ENCODE data around the gene BRME1. TPM values are rescaled to one million over a fixed set of nuclear protein-coding genes. Genes with fewer than 3 reads are reported as not detected.
A peak's percentile ranks its signal among the peaks of the same experiment; 100 is the strongest.

Gene BRME1
- polyA plus RNA-seq, 1 donor from 2014 or later = 6.2 TPM

DNA sequence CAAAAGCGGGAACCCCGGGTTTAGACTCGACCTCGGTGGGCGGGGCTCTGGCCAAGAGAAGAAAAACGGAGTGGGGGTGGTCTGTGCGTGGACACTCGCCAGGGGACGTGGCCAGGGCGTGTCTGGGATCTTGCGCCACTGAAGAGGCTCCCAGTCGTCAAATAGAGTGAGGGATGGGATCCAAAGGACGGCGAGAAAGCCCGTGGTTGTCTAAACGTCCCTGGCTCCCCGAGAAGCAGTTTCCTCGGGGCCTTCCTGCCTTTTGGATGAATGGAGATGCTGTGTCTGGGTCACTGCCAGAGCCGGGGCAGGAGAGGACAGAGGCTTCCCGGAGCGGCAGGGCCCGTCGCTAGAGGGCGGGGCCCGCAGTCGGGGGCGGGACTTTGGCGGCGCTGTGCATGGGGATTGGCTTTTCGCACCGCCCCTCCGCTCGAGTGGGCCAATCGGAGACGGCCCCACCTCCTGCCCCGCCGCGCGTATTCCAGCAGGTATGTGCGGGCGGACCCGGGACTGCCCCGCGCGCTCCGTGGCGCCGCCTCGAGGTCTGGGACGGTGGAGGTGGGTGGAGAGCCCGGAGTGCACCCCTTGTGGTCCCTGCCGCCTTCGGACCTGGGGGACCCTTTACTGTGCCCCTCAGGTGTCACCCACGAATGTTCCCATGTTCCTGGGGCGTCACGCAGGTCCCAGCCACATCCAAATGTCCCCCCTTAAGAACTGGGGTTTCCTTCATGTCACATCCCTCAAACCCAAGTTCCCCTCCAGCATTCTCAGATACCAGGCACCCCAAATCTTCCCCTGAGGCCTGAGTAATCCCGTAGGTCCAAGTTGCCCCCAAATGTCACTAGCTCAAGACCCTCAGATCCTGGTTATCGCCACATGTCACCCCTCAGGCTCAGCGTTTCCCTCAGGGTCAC is 72.3 kb downstream of the BRME1 start:
- H3K4me3 ChIP-seq (ENCODE audit: low read length) = peak overlapping the region; percentile 66
- no peak overlapping the region for H3K27ac ChIP-seq (ENCODE audit: low read length)
- peak overlapping the region; percentile 8 for H2AFZ ChIP-seq (ENCODE audit: low read depth, low read length)

More for the DNA sequence above, 72.3 kb downstream of the BRME1 start:
- Histone ChIP-seq H3K27me3 (ENCODE audit: insufficient read depth, low read depth, low read length) (no peaks in the 10 kb centered on the region), H3K36me3 (ENCODE audit: insufficient read depth, low read length) (no peaks in the 10 kb centered on the region), H3K4me2 (ENCODE audit: low read length) (no peak overlapping the region), H4K20me1 (ENCODE audit: insufficient read depth) (no peaks in the 10 kb centered on the region), H3F3A (ENCODE audit: insufficient read depth, low read length, poor library complexity, severe bottlenecking) (no peaks in the 10 kb centered on the region), H3K9me3 (ENCODE audit: low read length) (no peaks in the 10 kb centered on the region), H3K9ac (ENCODE audit: low read length) (peak overlapping the region; percentile 36), H3K9me2 (ENCODE audit: insufficient read depth, low read length) (no peaks in the 10 kb centered on the region), H3K79me2 (replicated peaks; ENCODE audit: insufficient read depth, low read length) (no peaks in the 10 kb centered on the region)
- TF ChIP-seq EZH2 (IDR thresholded peaks at IDR 0.05; ENCODE audit: borderline replicate concordance, insufficient read depth, low read length, poor library complexity, severe bottlenecking) (no peak), RAD21 (conservative IDR thresholded peaks at IDR 0.05) (no peak), POLR2AphosphoS5 (IDR thresholded peaks at IDR 0.05) (peak; percentile 20)
- TF ChIP-seq, protein P1, sequence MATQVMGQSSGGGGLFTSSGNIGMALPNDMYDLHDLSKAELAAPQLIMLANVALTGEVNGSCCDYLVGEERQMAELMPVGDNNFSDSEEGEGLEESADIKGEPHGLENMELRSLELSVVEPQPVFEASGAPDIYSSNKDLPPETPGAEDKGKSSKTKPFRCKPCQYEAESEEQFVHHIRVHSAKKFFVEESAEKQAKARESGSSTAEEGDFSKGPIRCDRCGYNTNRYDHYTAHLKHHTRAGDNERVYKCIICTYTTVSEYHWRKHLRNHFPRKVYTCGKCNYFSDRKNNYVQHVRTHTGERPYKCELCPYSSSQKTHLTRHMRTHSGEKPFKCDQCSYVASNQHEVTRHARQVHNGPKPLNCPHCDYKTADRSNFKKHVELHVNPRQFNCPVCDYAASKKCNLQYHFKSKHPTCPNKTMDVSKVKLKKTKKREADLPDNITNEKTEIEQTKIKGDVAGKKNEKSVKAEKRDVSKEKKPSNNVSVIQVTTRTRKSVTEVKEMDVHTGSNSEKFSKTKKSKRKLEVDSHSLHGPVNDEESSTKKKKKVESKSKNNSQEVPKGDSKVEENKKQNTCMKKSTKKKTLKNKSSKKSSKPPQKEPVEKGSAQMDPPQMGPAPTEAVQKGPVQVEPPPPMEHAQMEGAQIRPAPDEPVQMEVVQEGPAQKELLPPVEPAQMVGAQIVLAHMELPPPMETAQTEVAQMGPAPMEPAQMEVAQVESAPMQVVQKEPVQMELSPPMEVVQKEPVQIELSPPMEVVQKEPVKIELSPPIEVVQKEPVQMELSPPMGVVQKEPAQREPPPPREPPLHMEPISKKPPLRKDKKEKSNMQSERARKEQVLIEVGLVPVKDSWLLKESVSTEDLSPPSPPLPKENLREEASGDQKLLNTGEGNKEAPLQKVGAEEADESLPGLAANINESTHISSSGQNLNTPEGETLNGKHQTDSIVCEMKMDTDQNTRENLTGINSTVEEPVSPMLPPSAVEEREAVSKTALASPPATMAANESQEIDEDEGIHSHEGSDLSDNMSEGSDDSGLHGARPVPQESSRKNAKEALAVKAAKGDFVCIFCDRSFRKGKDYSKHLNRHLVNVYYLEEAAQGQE (IDR thresholded peaks at IDR 0.05; ENCODE audit: borderline replicate concordance) = no peak
- TF ChIP-seq, protein P2, sequence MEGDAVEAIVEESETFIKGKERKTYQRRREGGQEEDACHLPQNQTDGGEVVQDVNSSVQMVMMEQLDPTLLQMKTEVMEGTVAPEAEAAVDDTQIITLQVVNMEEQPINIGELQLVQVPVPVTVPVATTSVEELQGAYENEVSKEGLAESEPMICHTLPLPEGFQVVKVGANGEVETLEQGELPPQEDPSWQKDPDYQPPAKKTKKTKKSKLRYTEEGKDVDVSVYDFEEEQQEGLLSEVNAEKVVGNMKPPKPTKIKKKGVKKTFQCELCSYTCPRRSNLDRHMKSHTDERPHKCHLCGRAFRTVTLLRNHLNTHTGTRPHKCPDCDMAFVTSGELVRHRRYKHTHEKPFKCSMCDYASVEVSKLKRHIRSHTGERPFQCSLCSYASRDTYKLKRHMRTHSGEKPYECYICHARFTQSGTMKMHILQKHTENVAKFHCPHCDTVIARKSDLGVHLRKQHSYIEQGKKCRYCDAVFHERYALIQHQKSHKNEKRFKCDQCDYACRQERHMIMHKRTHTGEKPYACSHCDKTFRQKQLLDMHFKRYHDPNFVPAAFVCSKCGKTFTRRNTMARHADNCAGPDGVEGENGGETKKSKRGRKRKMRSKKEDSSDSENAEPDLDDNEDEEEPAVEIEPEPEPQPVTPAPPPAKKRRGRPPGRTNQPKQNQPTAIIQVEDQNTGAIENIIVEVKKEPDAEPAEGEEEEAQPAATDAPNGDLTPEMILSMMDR (IDR thresholded peaks at IDR 0.05; ENCODE audit: poor library complexity, severe bottlenecking) = peak; percentile 52

Small RNAs within 50 kb of the gene (small RNA-seq; reads per million reads assigned to genes)
- 125 to 281 (median 252) reads per million in 3 experiments for gene MIR181C
- gene MIR181D = 382 to 626 (median 510) reads per million in 3 experiments

Other genes starting within 250 kb of the BRME1 start
- gene MRI1, start 141.6 kb downstream of the BRME1 start, polyA plus RNA-seq = 70.5 and 71.2 TPM in 2 replicates
- 104 and 134 TPM in 2 replicates for gene C19orf53, start 131.7 kb downstream of the BRME1 start, polyA plus RNA-seq
- 4.7 and 6.1 TPM in 2 replicates for gene ZSWIM4, start 110.7 kb downstream of the BRME1 start, polyA plus RNA-seq
- gene NANOS3, start 29.0 kb downstream of the BRME1 start, polyA plus RNA-seq = 3.2 and 3.8 TPM in 2 replicates
- 24.5 and 26.9 TPM in 2 replicates for gene CC2D1A, start 84 bp upstream of the BRME1 start, polyA plus RNA-seq
- not detected in 2 replicates for gene PODNL1, start 32.3 kb upstream of the BRME1 start, polyA plus RNA-seq
- 39.4 and 57.6 TPM in 2 replicates for gene DCAF15, start 46.4 kb upstream of the BRME1 start, polyA plus RNA-seq
- 2.2 and 3.0 TPM in 2 replicates for gene RFX1, start 100.2 kb upstream of the BRME1 start, polyA plus RNA-seq
- gene RLN3, start 122.0 kb upstream of the BRME1 start, polyA plus RNA-seq = not detected in 2 replicates
- gene IL27RA, start 125.6 kb upstream of the BRME1 start, polyA plus RNA-seq = 1.0 and 1.6 TPM in 2 replicates
- 0.33 TPM in 1 of 2 replicates, not detected in the other for gene PALM3, start 156.0 kb upstream of the BRME1 start, polyA plus RNA-seq
- gene MISP3, start 166.7 kb upstream of the BRME1 start, polyA plus RNA-seq = 3.7 and 8.2 TPM in 2 replicates
- not detected in 2 replicates for gene C19orf67, start 179.7 kb upstream of the BRME1 start, polyA plus RNA-seq
- gene SAMD1, start 184.6 kb upstream of the BRME1 start, polyA plus RNA-seq = 32.4 and 38.1 TPM in 2 replicates
- 11.7 and 28.1 TPM in 2 replicates for gene PRKACA, start 211.6 kb upstream of the BRME1 start, polyA plus RNA-seq
- gene ASF1B, start 230.5 kb upstream of the BRME1 start, polyA plus RNA-seq = 0.32 and 0.34 TPM in 2 replicates